Gastrocnemius medialis (tissue), 4 donors: ENCODE results near the gene TMEM240. TPM values are rescaled to one million over a fixed set of nuclear protein-coding genes. Genes with fewer than 3 reads are reported as not detected.

Experiments
- ATAC-seq, 2 donors: fragments of 150-250 bp; one replicate each; pipeline ENCODE4 v1.9.1; 2016
- DNase-seq, 2 donors: peaks; one replicate each; pipeline ENCODE4 v3.0.0-alpha.2; 2019
- H3K27ac ChIP-seq, 4 donors: fragments of 200-600 bp; sonication (generic); 1 replicate in 1 of 4; 2 replicates in 3 of 4; pipeline ENCODE4 v1.5.1; 2016 to 2018; ENCODE audit warnings: mild to moderate bottlenecking in 2 of 4, moderate library complexity in 1 of 4
- H3K27me3 ChIP-seq, 3 donors: fragments of 200-600 bp; sonication (generic) in 2 of 3; 1 replicate in 1 of 3; 2 replicates in 2 of 3; pipeline versions ENCODE4 v1.5.1 to v1.6.0; 2016 to 2019; ENCODE audit warnings: mild to moderate bottlenecking in 1 of 3, moderate library complexity in 1 of 3
- H3K36me3 ChIP-seq, 2 donors: fragments of 200-600 bp; sonication (generic) in 1 of 2; one replicate each; pipeline ENCODE4 v1.5.1; 2017 to 2018
- H3K4me1 ChIP-seq, 2 donors: fragments of 200-600 bp; sonication (generic) in 1 of 2; one replicate each; pipeline ENCODE4 v1.5.1; 2016 to 2017; ENCODE audit warnings: mild to moderate bottlenecking in 2 of 2
- H3K4me3 ChIP-seq, 4 donors: fragments of 200-600 bp; sonication (generic) in 3 of 4; 1 replicate in 1 of 4; 2 replicates in 3 of 4; pipeline ENCODE4 v1.5.1; 2016 to 2019; ENCODE audit warnings: mild to moderate bottlenecking in 2 of 4
- H3K9me3 ChIP-seq, 3 donors: fragments of 200-600 bp; sonication (generic) in 2 of 3; 1 replicate in 1 of 3; 2 replicates in 2 of 3; pipeline ENCODE4 v1.5.1; 2016 to 2019
- CTCF ChIP-seq, 5 experiments: fragments of 450-650 bp in 3 of 5; fragments of 200-600 bp in 2 of 5; sonication (generic) in 2 of 5; IDR thresholded peaks in 4 of 5; conservative IDR thresholded peaks in 1 of 5; 1 replicate in 4 of 5; 2 replicates in 1 of 5; pipeline ENCODE4 v1.5.1; 2016 to 2019; ENCODE audit warnings: antibody characterized with exemption in 5 of 5, mild to moderate bottlenecking in 3 of 5, moderate library complexity in 3 of 5
- POLR2A ChIP-seq, 2 donors: fragments of 450-650 bp; IDR thresholded peaks; one replicate each; pipeline ENCODE4 v1.6.1; 2017; ENCODE audit warnings: antibody characterized with exemption in 2 of 2, mild to moderate bottlenecking in 2 of 2, moderate library complexity in 2 of 2
- in situ Hi-C, 4 donors: fragments of 200-750 bp; cut with MboI; loops; one replicate each; pipeline versions ENCODE4 v1.15.0 to v1.8.0; 2017; ENCODE audit warnings: low sequenced_read_pairs in 4 of 4
- intact Hi-C: fragments of 100-400 bp; cut with DNase I; formaldehyde crosslinking; loops from one replicate; pipeline ENCODE4 v1.15.1; 2023; ENCODE audit warnings: low total_unique reads
- total RNA-seq, 4 donors: library from RNA; depleted of rRNA; stranded (reverse); fragments of >200 nt; gene quantifications; one replicate each; pipeline versions ENCODE4 v1.1.0 to v1.2.3, GENCODE V29; 2016

Gene TMEM240
- total RNA-seq, 4 donors from 2014 or later: 1.1 to 2.0 (median 1.9) TPM; not detected in 1

- no peak for TF ChIP-seq POLR2A (IDR thresholded peaks at IDR 0.05)
- no peak for TF ChIP-seq CTCF (IDR thresholded peaks at IDR 0.05 in 4 of 5, conservative IDR thresholded peaks at IDR 0.05 in 1 of 5)
- Histone ChIP-seq H3K4me3 (no peak overlapping the region), H3K9me3 (no peaks in the 10 kb centered on the region), H3K27me3 (no peaks in the 10 kb centered on the region), H3K36me3 (peaks cover 3 to 47% of the 10 kb centered on the region in 2 donors), H3K27ac (peak overlapping the region in 1 of 4 donors; percentile 91), H3K4me1 (peaks cover 33 to 37% of the 10 kb centered on the region in 2 donors)
- ATAC-seq: no peak
- no peak for DNase-seq
- in situ Hi-C loops: no loop called here
- intact Hi-C loops: no loop called here
Observed at GRCh38 chr1:1563688-1564087, 23.3 kb upstream of the TMEM240 start.

GRCh38 chr1:1562556-1563195 is 22.3 kb upstream of the TMEM240 start:
- DNase-seq: no peak
- no peak overlapping the region for H3K4me3 ChIP-seq
- in situ Hi-C loops: no loop called here
- intact Hi-C loops: no loop called here
- peak overlapping the region in 1 of 4 donors; percentile 12 for H3K27ac ChIP-seq
- H3K27me3 ChIP-seq: no peaks in the 10 kb centered on the region
- H3K36me3 ChIP-seq: peaks cover 3 to 47% of the 10 kb centered on the region in 2 donors
- TF ChIP-seq CTCF (IDR thresholded peaks at IDR 0.05 in 4 of 5, conservative IDR thresholded peaks at IDR 0.05 in 1 of 5) (no peak), POLR2A (IDR thresholded peaks at IDR 0.05) (no peak)
- H3K4me1 ChIP-seq: peaks cover 24 to 27% of the 10 kb centered on the region in 2 donors
- ATAC-seq: no peak
- H3K9me3 ChIP-seq: no peaks in the 10 kb centered on the region

GRCh38 chr1:1561801-1562470 is 21.5 kb upstream of the TMEM240 start:
- DNase-seq (no peak), ATAC-seq (no peak)
- Histone ChIP-seq H3K9me3 (no peaks in the 10 kb centered on the region), H3K27ac (no peak overlapping the region), H3K4me3 (no peak overlapping the region), H3K36me3 (peaks cover 3 to 47% of the 10 kb centered on the region in 2 donors), H3K27me3 (no peaks in the 10 kb centered on the region), H3K4me1 (peaks cover 16 to 21% of the 10 kb centered on the region in 2 donors)
- in situ Hi-C loops (no loop called here), intact Hi-C loops (no loop called here)
- TF ChIP-seq CTCF (IDR thresholded peaks at IDR 0.05 in 4 of 5, conservative IDR thresholded peaks at IDR 0.05 in 1 of 5) (no peak), POLR2A (IDR thresholded peaks at IDR 0.05) (no peak)

GRCh38 chr1:1560178-1560577 is 19.8 kb upstream of the TMEM240 start:
- DNase-seq: no peak
- ATAC-seq: no peak
- peaks cover 8 to 13% of the 10 kb centered on the region in 2 donors for H3K4me1 ChIP-seq
- H3K27me3 ChIP-seq: no peaks in the 10 kb centered on the region
- no peak overlapping the region for H3K4me3 ChIP-seq
- H3K27ac ChIP-seq: no peak overlapping the region
- no peaks in the 10 kb centered on the region for H3K9me3 ChIP-seq
- in situ Hi-C loops: no loop called here
- intact Hi-C loops: no loop called here
- no peak for TF ChIP-seq POLR2A (IDR thresholded peaks at IDR 0.05)
- no peak for TF ChIP-seq CTCF (IDR thresholded peaks at IDR 0.05 in 4 of 5, conservative IDR thresholded peaks at IDR 0.05 in 1 of 5)
- peaks cover 3 to 47% of the 10 kb centered on the region in 2 donors for H3K36me3 ChIP-seq
